ENCODE results near the gene SSC5D. TPM values are rescaled to one million over a fixed set of nuclear protein-coding genes. Genes with fewer than 3 reads are reported as not detected.

SSC5D gene
- total RNA-seq, 1 donor from 2014 or later = 1.1 TPM

- peaks cover 17% of the 10 kb centered on the region for H3K27me3 Mint-ChIP-seq
- no peak for DNase-seq (ENCODE audit: low spot score, unreplicated experiment)
- H3K27ac Mint-ChIP-seq = peak overlapping the region; percentile 92
- TF ChIP-seq CTCF (IDR thresholded peaks at IDR 0.05; ENCODE audit: unreplicated experiment) = no peak
- peaks cover 18% of the 10 kb centered on the region for H3K4me1 Mint-ChIP-seq (ENCODE audit: low read depth)
- H3K9me3 Mint-ChIP-seq (ENCODE audit: low read depth) = no peaks in the 10 kb centered on the region
- H3K36me3 Mint-ChIP-seq (ENCODE audit: insufficient read depth) = no peaks in the 10 kb centered on the region
- peak overlapping the region; percentile 77 for H3K4me3 Mint-ChIP-seq (ENCODE audit: low read depth)
Observed at GRCh38 chr19:55461974-55462626, 26.1 kb upstream of the SSC5D start.

- peaks cover 18% of the 10 kb centered on the region for H3K4me1 Mint-ChIP-seq (ENCODE audit: low read depth)
- no peak overlapping the region for H3K27ac Mint-ChIP-seq
- H3K27me3 Mint-ChIP-seq = peaks cover 21% of the 10 kb centered on the region
- DNase-seq (ENCODE audit: low spot score, unreplicated experiment) = no peak
- no peak for TF ChIP-seq CTCF (IDR thresholded peaks at IDR 0.05; ENCODE audit: unreplicated experiment)
- no peak overlapping the region for H3K4me3 Mint-ChIP-seq (ENCODE audit: low read depth)
- H3K36me3 Mint-ChIP-seq (ENCODE audit: insufficient read depth) = no peaks in the 10 kb centered on the region
- no peaks in the 10 kb centered on the region for H3K9me3 Mint-ChIP-seq (ENCODE audit: low read depth)
Observed at GRCh38 chr19:55462722-55463121, 25.5 kb upstream of the SSC5D start.

- H3K27ac Mint-ChIP-seq = no peak overlapping the region
Observed at GRCh38 chr19:55463583-55464031, 24.6 kb upstream of the SSC5D start.

GRCh38 chr19:55464039-55464661, 24.1 kb upstream of the SSC5D start:
- Mint-ChIP-seq H3K27me3 (peaks cover 24% of the 10 kb centered on the region), H3K4me1 (ENCODE audit: low read depth) (peaks cover 18% of the 10 kb centered on the region), H3K36me3 (ENCODE audit: insufficient read depth) (no peaks in the 10 kb centered on the region), H3K27ac (no peak overlapping the region), H3K9me3 (ENCODE audit: low read depth) (no peaks in the 10 kb centered on the region), H3K4me3 (ENCODE audit: low read depth) (no peak overlapping the region)
- no peak for TF ChIP-seq CTCF (IDR thresholded peaks at IDR 0.05; ENCODE audit: unreplicated experiment)
- DNase-seq (ENCODE audit: low spot score, unreplicated experiment) = no peak

More at GRCh38 chr19:55463583-55464031, 24.6 kb upstream of the SSC5D start:
- TF ChIP-seq CTCF (IDR thresholded peaks at IDR 0.05; ENCODE audit: unreplicated experiment) = no peak
- H3K4me1 Mint-ChIP-seq (ENCODE audit: low read depth) = peaks cover 18% of the 10 kb centered on the region
- no peak for DNase-seq (ENCODE audit: low spot score, unreplicated experiment)
- no peak overlapping the region for H3K4me3 Mint-ChIP-seq (ENCODE audit: low read depth)
- H3K27me3 Mint-ChIP-seq = peaks cover 24% of the 10 kb centered on the region
- no peaks in the 10 kb centered on the region for H3K9me3 Mint-ChIP-seq (ENCODE audit: low read depth)
- no peaks in the 10 kb centered on the region for H3K36me3 Mint-ChIP-seq (ENCODE audit: insufficient read depth)

- no peak for TF ChIP-seq CTCF (IDR thresholded peaks at IDR 0.05; ENCODE audit: unreplicated experiment)
- H3K27ac Mint-ChIP-seq = no peak within 1 kb of the TSS
- peaks cover 17% of the 10 kb centered on the region for H3K4me1 Mint-ChIP-seq (ENCODE audit: low read depth)
- no peaks in the 10 kb centered on the region for H3K9me3 Mint-ChIP-seq (ENCODE audit: low read depth)
- no peak for DNase-seq (ENCODE audit: low spot score, unreplicated experiment)
- H3K27me3 Mint-ChIP-seq = peaks cover 24% of the 10 kb centered on the region
- no peak within 1 kb of the TSS for H3K4me3 Mint-ChIP-seq (ENCODE audit: low read depth)
- no peaks in the 10 kb centered on the region for H3K36me3 Mint-ChIP-seq (ENCODE audit: insufficient read depth)
Observed at GRCh38 chr19:55464662-55465054, 23.6 kb upstream of the SSC5D start, which contains the start of gene C19orf85. C19orf85 (minus strand) TSS chr19:55464751; CDS start chr19:55464554, 197 bp downstream.

Data from progenitor cell of endocrine pancreas (in vitro differentiated cells).